Right ventricle myocardium superior (tissue), 1 donor: Measurements from ENCODE around the gene GALK2. TPM values are rescaled to one million over a fixed set of nuclear protein-coding genes. Genes with fewer than 3 reads are reported as not detected.

ENCODE experiments used
- microRNA-seq: library from miRNA; unstranded; fragments of <30 nt; microRNA quantifications from one replicate; pipeline ENCODE4 v1.2.0, GENCODE V29; 2020
- total RNA-seq: library from RNA; stranded (reverse); fragmentation: NEBNext Ultra II Directional; extraction: Animal tissue kit (Norgen Biotek cat#: 25700); gene quantifications from one replicate; pipeline ENCODE4 v1.2.1, GENCODE V29; 2021
- donor health status: DM: no; HTN: yes; CAD: no; lungs with severe emphysema.

GALK2 gene
- total RNA-seq, 1 donor from 2014 or later: 31.5 TPM

Small RNA genes within 50 kb of the gene (microRNA-seq; reads per million reads assigned to microRNA genes)
- not detected for gene MIR4716

Other genes with a start within 250 kb of the GALK2 start
- gene SHC4, start 206.3 kb upstream of the GALK2 start, total RNA-seq: 2.5 TPM
- gene SECISBP2L, start 123.8 kb upstream of the GALK2 start, total RNA-seq: 34.2 TPM
- 82.4 TPM for gene COPS2, start 14.6 kb upstream of the GALK2 start, total RNA-seq